Motor neuron (in vitro differentiated cells): Measurements from ENCODE around the gene ADSL. TPM values are rescaled to one million over a fixed set of nuclear protein-coding genes. Genes with fewer than 3 reads are reported as not detected.

Source experiments
- ATAC-seq, 8 experiments: fragments of 200-7000 bp; cut with Tn5 transposase; replicated peaks in 6 of 8; 2 replicates each; pipeline ENCODE4 v1.8.0; 2021; ENCODE audit warnings: mild to moderate bottlenecking in 8 of 8, moderate library complexity in 8 of 8
- H3K27ac ChIP-seq, 2 donors: fragments of 250-450 bp; sonication (Bioruptor Pico); 2 replicates each; pipeline ENCODE4 v1.9.0; 2021; ENCODE audit warnings: antibody characterized with exemption in 2 of 2, mild to moderate bottlenecking in 2 of 2, moderate library complexity in 1 of 2
- H3K4me1 ChIP-seq, 2 donors: fragments of 250-450 bp; sonication (Bioruptor Pico); replicated peaks in 1 of 2; 2 replicates each; pipeline ENCODE4 v1.6.1; 2021; ENCODE audit warnings: antibody characterized with exemption in 2 of 2, mild to moderate bottlenecking in 2 of 2, moderate library complexity in 1 of 2
- H3K4me3 ChIP-seq, 5 donors: fragments of 250-450 bp; sonication (Bioruptor Pico); 2 replicates each; pipeline ENCODE4 v1.9.0; 2021; ENCODE audit warnings: antibody characterized with exemption in 5 of 5, mild to moderate bottlenecking in 5 of 5, moderate library complexity in 4 of 5
- WGBS, 10 experiments: fragments of 450-650 bp; shearing (Covaris generic); methylation state at CpG; one replicate each; pipeline ENCODE4 v1.0.0; 2022; 5-methylcytosine and 5-hydroxymethylcytosine counted together
- in situ Hi-C, 9 experiments: fragments of 400-800 bp; cut with MboI; loops; one replicate each; pipeline ENCODE4 v1.15.0; 2021; ENCODE audit warnings: low sequenced_read_pairs in 9 of 9, low pct_unique_long_range_greater_than_20kb in 2 of 9; ENCODE audit not compliant: unreplicated experiment in 9 of 9
- total RNA-seq, 8 experiments: library from RNA; unstranded; fragments of 300-600 nt; gene quantifications; 2 replicates each; pipeline versions ENCODE4 v1.2.3 to v1.2.4, GENCODE V29; 2022

ADSL gene
- total RNA-seq, 8 experiments from 2014 or later = 49.8 to 98.7 (median 80.0) TPM

DNA sequence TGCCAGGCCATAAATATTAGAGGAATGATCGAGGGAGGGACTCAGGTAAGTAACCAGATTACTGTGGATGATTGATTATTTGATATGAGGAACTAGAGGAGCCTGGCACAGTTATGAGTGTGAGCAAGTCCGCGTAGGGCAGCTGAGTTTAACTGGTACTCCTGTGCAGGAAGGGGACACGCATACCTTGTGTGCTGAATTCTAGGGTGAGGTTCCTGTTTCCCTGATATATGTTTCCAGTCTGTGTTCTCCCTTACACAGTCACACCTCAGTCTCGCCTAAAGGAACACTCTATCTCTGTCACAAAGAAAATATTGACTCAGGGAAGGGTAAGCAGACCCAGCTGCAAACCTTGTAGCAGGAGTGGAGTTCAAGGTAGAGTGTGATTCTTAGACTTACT is 41.4 kb downstream of the ADSL start:
- peaks cover 0 to 5% of the 10 kb centered on the region in 2 donors for H3K4me1 ChIP-seq
- H3K27ac ChIP-seq = no peak overlapping the region
- in situ Hi-C loops = no loop called here
- no peak overlapping the region for H3K4me3 ChIP-seq
- ATAC-seq = peak in 1 of 8 experiments; percentile 59
- 80 to 100% (median 94%) methylated on average over 1 to 5 of the region's 5 CpGs; no CpG with 5 or more reads in 4 of the 10 experiments for WGBS, 10 experiments

DNA sequence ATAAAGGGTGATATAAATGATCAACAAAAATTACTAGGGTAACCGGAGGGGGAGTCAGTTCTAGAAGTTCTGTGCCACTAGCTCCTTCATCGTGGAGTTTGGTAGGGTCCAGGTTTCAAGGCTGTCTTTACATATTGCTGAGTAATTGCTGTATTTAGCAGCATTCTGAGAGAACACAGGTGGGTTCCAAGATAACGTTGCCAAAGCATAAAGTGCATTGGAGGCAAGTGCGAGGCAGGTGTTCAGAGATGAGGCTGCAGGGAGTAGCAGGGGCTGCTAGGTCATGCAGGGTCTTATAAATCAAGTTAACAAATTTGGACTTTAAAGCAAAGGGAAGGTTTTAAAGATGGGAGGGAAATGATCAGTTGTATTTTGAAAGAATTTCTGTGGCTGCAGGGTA is 41.9 kb downstream of the ADSL start:
- 67 to 98% (median 83%) methylated on average over 1 to 4 of the region's 4 CpGs; no CpG with 5 or more reads in 1 of the 10 experiments for WGBS, 10 experiments
- H3K4me1 ChIP-seq = peaks cover 0 to 5% of the 10 kb centered on the region in 2 donors
- no peak for ATAC-seq
- no peak overlapping the region for H3K4me3 ChIP-seq
- in situ Hi-C loops = no loop called here
- H3K27ac ChIP-seq = no peak overlapping the region

DNA sequence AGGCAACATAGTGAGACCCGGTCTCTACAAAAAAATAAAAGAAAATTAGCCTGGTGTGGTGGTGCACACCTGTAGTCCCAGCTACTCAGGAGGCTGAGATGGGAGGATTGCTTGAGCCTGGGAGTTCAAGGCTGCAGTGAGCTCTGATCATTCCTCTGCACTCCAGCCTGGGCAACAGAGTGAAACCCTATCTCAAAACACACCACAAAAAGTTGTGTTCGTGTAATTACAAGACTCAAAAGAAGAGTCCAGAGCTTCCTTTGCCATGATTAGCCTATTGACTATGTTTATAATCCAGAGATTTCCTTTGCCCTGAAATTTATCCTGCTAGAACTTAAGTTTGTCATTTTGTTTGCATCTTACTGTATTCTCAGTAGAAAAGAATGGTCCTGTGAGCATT is 45.1 kb downstream of the ADSL start:
- H3K4me3 ChIP-seq = no peak overlapping the region
- H3K27ac ChIP-seq = no peak overlapping the region
- H3K4me1 ChIP-seq = peaks cover 0 to 5% of the 10 kb centered on the region in 2 donors
- 67 to 100% (median 88%) methylated on average over 1 to 2 of the region's 2 CpGs; no CpG with 5 or more reads in 5 of the 10 experiments for WGBS, 10 experiments
- in situ Hi-C loops = no loop called here
- ATAC-seq = no peak

- WGBS, 10 experiments = 35 to 100% (median 86%) methylated on average over 1 to 2 of the region's 2 CpGs; no CpG with 5 or more reads in 3 of the 10 experiments
These were observed 46.3 kb downstream of the ADSL start for GRCh38 chr22:40392618-40393017.

DNA sequence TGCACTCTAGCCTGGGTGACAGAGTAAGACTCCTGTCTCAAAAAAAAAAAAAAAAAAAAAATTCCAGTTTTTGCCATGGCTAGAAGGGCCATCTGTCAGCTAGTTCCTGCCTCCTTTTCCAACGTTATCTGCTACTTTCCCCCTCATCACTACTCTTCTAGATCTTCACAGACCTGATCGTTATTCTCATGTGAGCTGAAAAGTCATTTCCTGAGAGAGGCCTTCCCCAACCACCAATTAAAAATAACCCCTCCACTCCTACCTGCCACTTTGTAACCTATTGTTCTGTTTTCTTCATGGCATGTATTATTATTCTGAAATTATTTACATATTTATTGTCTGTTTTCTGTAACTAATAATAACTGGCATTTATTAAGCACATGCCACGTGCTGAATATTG is 48.3 kb downstream of the ADSL start:
- no peak overlapping the region for H3K27ac ChIP-seq
- ATAC-seq = no peak
- whole genome bisulfite sequencing, 10 experiments = 25 to 94% (median 80%) methylated on average over 1 to 3 of the region's 3 CpGs; no CpG with 5 or more reads in 2 of the 10 experiments
- no peak overlapping the region for H3K4me3 ChIP-seq
- H3K4me1 ChIP-seq = peaks cover 0 to 15% of the 10 kb centered on the region in 2 donors
- in situ Hi-C loops = no loop called here

More at GRCh38 chr22:40392618-40393017, 46.3 kb downstream of the ADSL start:
- Histone ChIP-seq H3K4me3 (no peak overlapping the region), H3K27ac (no peak overlapping the region), H3K4me1 (peaks cover 0 to 15% of the 10 kb centered on the region in 2 donors)
- in situ Hi-C loops = no loop called here
- no peak for ATAC-seq

GRCh38 chr22:40395607-40396006 is 49.3 kb downstream of the ADSL start:
- WGBS, 10 experiments = 80 to 100% (median 95%) methylated on average over 1 to 7 of the region's 7 CpGs; no CpG with 5 or more reads in 2 of the 10 experiments
- ATAC-seq = no peak
- Histone ChIP-seq H3K4me1 (peaks cover 0 to 15% of the 10 kb centered on the region in 2 donors), H3K27ac (no peak overlapping the region), H3K4me3 (no peak overlapping the region)
- in situ Hi-C loops = no loop called here

DNA sequence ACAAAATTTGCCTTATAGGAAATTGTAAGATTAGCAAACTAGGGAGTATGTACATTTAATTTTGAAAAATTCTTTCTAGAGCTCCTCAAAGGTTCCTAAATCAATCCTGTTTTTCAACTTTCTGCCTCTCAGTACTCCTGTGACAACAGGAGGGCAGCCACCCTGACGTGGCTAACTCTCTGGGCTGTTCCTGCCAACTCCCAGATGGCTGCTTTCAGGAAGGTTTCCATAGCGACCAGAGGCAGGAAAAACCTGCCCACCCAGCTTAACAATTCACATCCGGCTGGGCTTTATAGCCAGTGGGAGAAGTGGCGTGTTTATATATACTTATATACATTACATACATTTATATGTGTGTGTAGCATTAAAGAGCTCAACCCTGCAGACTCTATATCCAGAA is 50.6 kb downstream of the ADSL start:
- 10 to 33% (median 24%) methylated on average over 2 to 4 of the region's 4 CpGs; no CpG with 5 or more reads in 4 of the 10 experiments for WGBS, 10 experiments
- no peak overlapping the region for H3K27ac ChIP-seq
- peak; percentile 52 to 95 (median 81) for ATAC-seq

DNA sequence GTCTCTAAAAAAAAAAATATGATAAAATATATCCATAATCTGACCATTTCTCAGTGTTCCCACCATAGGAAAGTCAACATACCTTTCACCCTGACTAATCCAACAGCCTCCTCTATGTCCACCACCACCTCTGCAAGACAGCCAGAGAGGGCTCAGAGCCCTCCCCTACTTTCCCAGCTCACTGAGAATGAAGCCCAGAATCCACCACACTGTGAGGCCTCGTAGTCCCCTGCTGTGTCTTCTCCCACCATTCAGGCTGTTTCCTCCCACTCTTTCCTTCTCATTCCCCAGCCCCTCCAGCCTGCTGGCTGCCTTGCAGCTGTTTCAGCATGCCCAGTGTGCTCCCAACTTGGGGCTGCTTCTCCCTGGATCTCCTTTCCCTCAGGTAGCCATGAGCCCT is 51.1 kb downstream of the ADSL start:
- no peak overlapping the region for H3K4me3 ChIP-seq
- 33 to 75% (median 60%) methylated on average over 1 of the region's 1 CpG; no CpG with 5 or more reads in 7 of the 10 experiments for WGBS, 10 experiments
- peak in 6 of 8 experiments; percentile 4 to 34 (median 20) for ATAC-seq
- peaks cover 0 to 11% of the 10 kb centered on the region in 2 donors for H3K4me1 ChIP-seq
- H3K27ac ChIP-seq = no peak overlapping the region
- in situ Hi-C loops = no loop called here

More for the DNA sequence above, 50.6 kb downstream of the ADSL start:
- peaks cover 0 to 15% of the 10 kb centered on the region in 2 donors for H3K4me1 ChIP-seq
- in situ Hi-C loops = no loop called here
- no peak overlapping the region for H3K4me3 ChIP-seq

- in situ Hi-C loops = no loop called here
- WGBS, 10 experiments = 60 to 100% (median 100%) methylated on average over 1 of the region's 2 CpGs; no CpG with 5 or more reads in 4 of the 10 experiments
- ATAC-seq = no peak
- Histone ChIP-seq H3K4me1 (peaks cover 0 to 10% of the 10 kb centered on the region in 2 donors), H3K4me3 (no peak overlapping the region), H3K27ac (no peak overlapping the region)
These were observed 53.3 kb downstream of the ADSL start for GRCh38 chr22:40399621-40400020.

GRCh38 chr22:40400159-40400558 is 53.9 kb downstream of the ADSL start:
- WGBS, 10 experiments = 63 to 100% (median 96%) methylated on average over 2 to 15 of the region's 15 CpGs; no CpG with 5 or more reads in 2 of the 10 experiments
- Histone ChIP-seq H3K4me3 (no peak overlapping the region), H3K27ac (no peak overlapping the region), H3K4me1 (peaks cover 0 to 10% of the 10 kb centered on the region in 2 donors)
- in situ Hi-C loops = no loop called here
- no peak for ATAC-seq

- no peak for ATAC-seq
- H3K4me3 ChIP-seq = no peak overlapping the region
- no peak overlapping the region for H3K27ac ChIP-seq
- 80 to 100% (median 94%) methylated on average over 1 to 2 of the region's 4 CpGs; no CpG with 5 or more reads in 7 of the 10 experiments for WGBS, 10 experiments
- in situ Hi-C loops = no loop called here
- peaks cover 0 to 10% of the 10 kb centered on the region in 2 donors for H3K4me1 ChIP-seq
These were observed 55.2 kb downstream of the ADSL start for GRCh38 chr22:40401532-40401931.

DNA sequence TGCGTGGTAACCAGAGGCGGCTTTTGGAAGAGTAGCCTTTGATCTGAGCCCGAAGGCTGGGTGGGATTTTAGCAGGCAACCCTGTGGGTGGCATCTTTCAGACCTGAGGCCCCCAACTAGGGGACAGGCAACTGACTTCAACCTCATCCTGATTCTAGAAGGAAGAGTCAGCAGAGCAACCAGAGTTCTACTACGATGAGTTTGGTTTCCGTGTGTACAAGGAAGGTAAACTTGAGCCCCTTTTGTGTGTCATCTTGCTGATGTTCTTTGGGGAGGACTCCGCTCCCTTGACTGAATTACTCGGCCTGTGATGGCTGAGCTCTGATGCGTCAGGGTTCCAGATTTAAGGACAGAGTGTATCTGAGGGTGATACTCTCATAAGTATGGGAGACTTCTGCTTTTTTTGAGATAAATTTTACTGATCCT is 55.7 kb downstream of the ADSL start:
- in situ Hi-C loops = no loop called here
- WGBS, 10 experiments = 80 to 100% (median 94%) methylated on average over 1 to 7 of the region's 8 CpGs; no CpG with 5 or more reads in 2 of the 10 experiments
- Histone ChIP-seq H3K27ac (no peak overlapping the region), H3K4me3 (no peak overlapping the region), H3K4me1 (peaks cover 0 to 5% of the 10 kb centered on the region in 2 donors)
- ATAC-seq = no peak

- no peak overlapping the region for H3K4me3 ChIP-seq
- no peaks in the 10 kb centered on the region for H3K4me1 ChIP-seq
- no peak for ATAC-seq
- in situ Hi-C loops = no loop called here
- 67 to 100% (median 80%) methylated on average over 1 to 3 of the region's 3 CpGs; no CpG with 5 or more reads in 3 of the 10 experiments for WGBS, 10 experiments
- no peak overlapping the region for H3K27ac ChIP-seq
These were observed 56.8 kb downstream of the ADSL start for GRCh38 chr22:40403141-40403540.

GRCh38 chr22:40403651-40404050 is 57.4 kb downstream of the ADSL start:
- no peak for ATAC-seq
- Histone ChIP-seq H3K4me3 (no peak overlapping the region), H3K27ac (no peak overlapping the region), H3K4me1 (no peaks in the 10 kb centered on the region)
- in situ Hi-C loops = no loop called here
- 71 to 100% (median 86%) methylated on average over 1 to 6 of the region's 7 CpGs; no CpG with 5 or more reads in 2 of the 10 experiments for whole genome bisulfite sequencing, 10 experiments
